Duodenal mucosa (tissue), 2 donors: Measurements from ENCODE around the gene FOLR2.
"Not testable (repeated sequence)": the region's sequence is repeated elsewhere in the genome, so short reads cannot be mapped to it uniquely, and the experiment has no call there.

ENCODE experiments used
- H3K27ac ChIP-seq: one replicate; pipeline ENCODE4 v1.7.0; 2013; ENCODE audit warnings: low read depth, low read length
- H3K27me3 ChIP-seq, 2 donors: one replicate each; pipeline ENCODE4 v1.7.0; 2013; ENCODE audit warnings: low read length in 2 of 2, control low read depth in 1 of 2; ENCODE audit not compliant: insufficient read depth in 2 of 2, control insufficient read depth in 1 of 2
- H3K36me3 ChIP-seq, 2 donors: one replicate each; pipeline ENCODE4 v1.7.0; 2013; ENCODE audit warnings: low read length in 2 of 2, control low read depth in 1 of 2; ENCODE audit not compliant: insufficient read depth in 2 of 2, control insufficient read depth in 1 of 2
- H3K4me1 ChIP-seq, 2 donors: one replicate each; pipeline ENCODE4 v1.7.0; 2013; ENCODE audit warnings: low read length in 2 of 2, control low read depth in 1 of 2; ENCODE audit not compliant: insufficient read depth in 2 of 2, control insufficient read depth in 1 of 2
- H3K4me3 ChIP-seq, 2 donors: one replicate each; pipeline ENCODE4 v1.7.0; 2013; ENCODE audit warnings: low read length in 2 of 2, low read depth in 1 of 2
- H3K9ac ChIP-seq, 2 donors: one replicate each; pipeline ENCODE4 v1.7.0; 2013; ENCODE audit warnings: low read length in 2 of 2, low read depth in 1 of 2
- H3K9me3 ChIP-seq, 2 donors: one replicate each; pipeline ENCODE4 v1.7.0; 2013; ENCODE audit warnings: low read length in 2 of 2, control low read depth in 1 of 2; ENCODE audit not compliant: control insufficient read depth in 1 of 2

FOLR2 gene

GRCh38 chr11:72216638-72217037 is at the start of gene FOLR2:
TSS of gene FOLR2 (plus strand) at chr11:72216794. CDS start at chr11:72218585, 1,791 bp downstream.
- no peaks in the 10 kb centered on the region for H3K36me3 ChIP-seq
- peaks cover 0 to 3% of the 10 kb centered on the region in 2 donors for H3K4me1 ChIP-seq
- H3K4me3 ChIP-seq = no peak within 1 kb of the TSS
- peaks cover 5 to 6% of the 10 kb centered on the region in 2 donors for H3K27me3 ChIP-seq
- no peak within 1 kb of the TSS for H3K9ac ChIP-seq
- no peaks in the 10 kb centered on the region for H3K9me3 ChIP-seq
- H3K27ac ChIP-seq = no peak within 1 kb of the TSS

- not testable (repeated sequence) for H3K36me3 ChIP-seq, H3K27ac ChIP-seq, H3K4me3 ChIP-seq, H3K4me1 ChIP-seq, H3K27me3 ChIP-seq, H3K9me3 ChIP-seq, H3K9ac ChIP-seq
Measured at GRCh38 chr11:72169046-72169555, 47.5 kb upstream of the FOLR2 start.

- not testable (repeated sequence) for H3K9me3 ChIP-seq, H3K36me3 ChIP-seq, H3K9ac ChIP-seq, H3K27me3 ChIP-seq, H3K27ac ChIP-seq, H3K4me1 ChIP-seq, H3K4me3 ChIP-seq
Measured at GRCh38 chr11:72169754-72170153, 46.8 kb upstream of the FOLR2 start.

- H3K27me3 ChIP-seq, H3K36me3 ChIP-seq, H3K4me3 ChIP-seq, H3K9ac ChIP-seq, H3K9me3 ChIP-seq, H3K27ac ChIP-seq: not testable (repeated sequence)
- peaks cover 6 to 13% of the 10 kb centered on the region in 2 donors for H3K4me1 ChIP-seq
Measured at GRCh38 chr11:72172043-72172442, 44.6 kb upstream of the FOLR2 start.

- Histone ChIP-seq H3K9ac (no peak overlapping the region), H3K27ac (no peak overlapping the region), H3K9me3 (no peaks in the 10 kb centered on the region), H3K27me3 (no peaks in the 10 kb centered on the region), H3K36me3 (no peaks in the 10 kb centered on the region), H3K4me1 (peaks cover 6 to 13% of the 10 kb centered on the region in 2 donors), H3K4me3 (no peak overlapping the region)
Measured at GRCh38 chr11:72173291-72173690, 43.3 kb upstream of the FOLR2 start.

- H3K27ac ChIP-seq = no peak overlapping the region
- no peaks in the 10 kb centered on the region for H3K27me3 ChIP-seq
- H3K9ac ChIP-seq = no peak overlapping the region
- no peak overlapping the region for H3K4me3 ChIP-seq
- H3K36me3 ChIP-seq = no peaks in the 10 kb centered on the region
- H3K4me1 ChIP-seq = peaks cover 6 to 13% of the 10 kb centered on the region in 2 donors
- no peaks in the 10 kb centered on the region for H3K9me3 ChIP-seq
Measured at GRCh38 chr11:72174302-72175070, 42.1 kb upstream of the FOLR2 start.

- Histone ChIP-seq H3K4me1 (peaks cover 6 to 13% of the 10 kb centered on the region in 2 donors), H3K4me3 (no peak overlapping the region), H3K9me3 (no peaks in the 10 kb centered on the region), H3K9ac (no peak overlapping the region), H3K27ac (no peak overlapping the region), H3K36me3 (no peaks in the 10 kb centered on the region), H3K27me3 (no peaks in the 10 kb centered on the region)
Measured at GRCh38 chr11:72177656-72178055, 38.9 kb upstream of the FOLR2 start.

- H3K36me3 ChIP-seq = no peaks in the 10 kb centered on the region
- H3K4me3 ChIP-seq = no peak overlapping the region
- H3K27ac ChIP-seq = no peak overlapping the region
- no peaks in the 10 kb centered on the region for H3K27me3 ChIP-seq
- H3K9ac ChIP-seq = no peak overlapping the region
- H3K9me3 ChIP-seq = no peaks in the 10 kb centered on the region
- H3K4me1 ChIP-seq = peaks cover 2 to 8% of the 10 kb centered on the region in 2 donors
Measured at GRCh38 chr11:72179049-72179803, 37.4 kb upstream of the FOLR2 start.

- no peak overlapping the region for H3K9ac ChIP-seq
- H3K4me1 ChIP-seq = peaks cover 0 to 2% of the 10 kb centered on the region in 2 donors
- no peak overlapping the region for H3K27ac ChIP-seq
- no peaks in the 10 kb centered on the region for H3K9me3 ChIP-seq
- no peaks in the 10 kb centered on the region for H3K36me3 ChIP-seq
- H3K27me3 ChIP-seq = no peaks in the 10 kb centered on the region
- H3K4me3 ChIP-seq = no peak overlapping the region
Measured at GRCh38 chr11:72179804-72180396, 36.7 kb upstream of the FOLR2 start.
